HepG2 (cell line): ENCODE measurements around the gene TIMM17A. TPM values are rescaled to one million over a fixed set of nuclear protein-coding genes. Genes with fewer than 3 reads are reported as not detected.
A peak's percentile ranks its signal among the peaks of the same experiment; 100 is the strongest.

Source experiments
- ADNP ChIP-seq: sonication (generic); formaldehyde crosslinking; IDR thresholded peaks from 2 replicates; pipeline ENCODE4 v1.4.0; 2020; ENCODE audit warnings: missing genetic modification reagents
- AGO2 ChIP-seq: fragments of 200-400 bp; formaldehyde crosslinking; optimal IDR thresholded peaks from 2 replicates; pipeline ENCODE3; 2017; ENCODE audit warnings: mild to moderate bottlenecking, low read depth, low read length, moderate library complexity
- CENPT ChIP-seq: sonication (generic); formaldehyde crosslinking; IDR thresholded peaks from 2 replicates; pipeline ENCODE4 v1.8.0; 2022; ENCODE audit warnings: low read depth, mild to moderate bottlenecking, moderate library complexity, missing genetic modification reagents
- CREB3 ChIP-seq: sonication (generic); formaldehyde crosslinking; IDR thresholded peaks from 2 replicates; pipeline ENCODE4 v1.5.0; 2020; ENCODE audit warnings: missing genetic modification reagents
- FOSL1 ChIP-seq: sonication (generic); formaldehyde crosslinking; IDR thresholded peaks from 2 replicates; pipeline ENCODE4 v1.9.0; 2021; ENCODE audit warnings: missing genetic modification reagents, borderline replicate concordance
- HNRNPL ChIP-seq: fragments of 200-400 bp; formaldehyde crosslinking; IDR thresholded peaks from 2 replicates; pipeline ENCODE4 v1.6.1; 2017; ENCODE audit warnings: mild to moderate bottlenecking, low read depth, low read length
- IRF1 ChIP-seq: sonication (generic); formaldehyde crosslinking; IDR thresholded peaks from 2 replicates; pipeline ENCODE4 v1.4.0; 2020; ENCODE audit warnings: low read depth, mild to moderate bottlenecking, missing genetic modification reagents
- MBD4 ChIP-seq: IDR thresholded peaks from 2 replicates; pipeline ENCODE4 v1.6.1; 2012; ENCODE audit warnings: low read length, inconsistent platforms, borderline replicate concordance
- NFKBIZ ChIP-seq: IDR thresholded peaks from 2 replicates; pipeline ENCODE4 v1.6.1; 2018; ENCODE audit warnings: missing genetic modification reagents, missing compliant biosample characterization
- TARDBP ChIP-seq: sonication (generic); formaldehyde crosslinking; IDR thresholded peaks from 2 replicates; pipeline ENCODE4 v1.8.0; 2022; ENCODE audit warnings: mild to moderate bottlenecking, missing genetic modification reagents
- TEAD3 ChIP-seq: optimal IDR thresholded peaks from 2 replicates; pipeline ENCODE3; 2016; ENCODE audit warnings: borderline replicate concordance
- YY1 ChIP-seq: IDR thresholded peaks from 2 replicates; pipeline ENCODE4 v1.6.1; 2011; ENCODE audit warnings: low read length, low read depth, moderate library complexity, mild to moderate bottlenecking; ENCODE audit not compliant: insufficient read depth, insufficient replicate concordance
- ZBTB33 ChIP-seq: sonication (generic); formaldehyde crosslinking; IDR thresholded peaks from 2 replicates; pipeline ENCODE4 v1.4.0; 2020; ENCODE audit warnings: missing genetic modification reagents
- ZNF12 ChIP-seq: sonication (generic); formaldehyde crosslinking; IDR thresholded peaks from 2 replicates; pipeline ENCODE4 v1.5.0; 2020; ENCODE audit warnings: missing genetic modification reagents
- ZNF124 ChIP-seq: sonication (generic); formaldehyde crosslinking; IDR thresholded peaks from 2 replicates; pipeline ENCODE4 v1.4.0; 2020; ENCODE audit warnings: missing genetic modification reagents
- ZNF20 ChIP-seq: sonication (generic); formaldehyde crosslinking; IDR thresholded peaks from 2 replicates; pipeline ENCODE4 v1.4.0; 2020; ENCODE audit warnings: mild to moderate bottlenecking, moderate library complexity, missing genetic modification reagents
- ZNF329 ChIP-seq: sonication (generic); formaldehyde crosslinking; IDR thresholded peaks from 2 replicates; pipeline ENCODE4 v1.9.0; 2021; ENCODE audit warnings: low read depth, mild to moderate bottlenecking, missing genetic modification reagents
- ZNF619 ChIP-seq: sonication (generic); formaldehyde crosslinking; IDR thresholded peaks from 2 replicates; pipeline ENCODE4 v1.4.0; 2020; ENCODE audit warnings: mild to moderate bottlenecking, missing genetic modification reagents
- ZSCAN29 ChIP-seq: sonication (generic); formaldehyde crosslinking; conservative IDR thresholded peaks from 2 replicates; pipeline ENCODE4 v1.4.0; 2020; ENCODE audit warnings: mild to moderate bottlenecking, missing genetic modification reagents
- polyA plus RNA-seq, 8 experiments: library from polyadenylated mRNA; depleted of rRNA in 3 of 8; stranded (reverse) in 7 of 8; unstranded in 1 of 8; fragments of >200 nt; fragmentation: Illumina TruSeq in 4 of 8; extraction: Trizol in 4 of 8; gene quantifications; 2 replicates each; pipeline versions ENCODE4 v1.2.1 to v1.2.3, GENCODE V29; 2011 to 2016; ENCODE audit warnings: low read depth in 4 of 8, missing spikeins in 1 of 8, mixed read lengths in 1 of 8; ENCODE audit not compliant: insufficient read depth in 1 of 8
- total RNA-seq, 5 experiments: library from RNA; depleted of rRNA; stranded (reverse); fragments of >200 nt; fragmentation: Illumina TruSeq; extraction: Trizol; gene quantifications; 2 replicates each; pipeline ENCODE4 v1.2.3, GENCODE V29; 2016; ENCODE audit warnings: low read depth in 1 of 5
- TF ChIP-seq, protein P1 (sequence below): sonication (generic); formaldehyde crosslinking; IDR thresholded peaks from 2 replicates; pipeline ENCODE4 v1.5.1; 2020; ENCODE audit warnings: mild to moderate bottlenecking, missing genetic modification reagents, moderate library complexity
- TF ChIP-seq, protein P2 (sequence below): sonication (generic); formaldehyde crosslinking; IDR thresholded peaks from 2 replicates; pipeline ENCODE4 v1.5.0; 2020; ENCODE audit warnings: mild to moderate bottlenecking, missing genetic modification reagents

The TIMM17A gene
- total and polyA plus RNA-seq, 2 of the 13 experiments (the other 11 are each of a cell fraction or from before 2014, with no cell fraction given): 50.8 to 97.8 TPM

DNA sequence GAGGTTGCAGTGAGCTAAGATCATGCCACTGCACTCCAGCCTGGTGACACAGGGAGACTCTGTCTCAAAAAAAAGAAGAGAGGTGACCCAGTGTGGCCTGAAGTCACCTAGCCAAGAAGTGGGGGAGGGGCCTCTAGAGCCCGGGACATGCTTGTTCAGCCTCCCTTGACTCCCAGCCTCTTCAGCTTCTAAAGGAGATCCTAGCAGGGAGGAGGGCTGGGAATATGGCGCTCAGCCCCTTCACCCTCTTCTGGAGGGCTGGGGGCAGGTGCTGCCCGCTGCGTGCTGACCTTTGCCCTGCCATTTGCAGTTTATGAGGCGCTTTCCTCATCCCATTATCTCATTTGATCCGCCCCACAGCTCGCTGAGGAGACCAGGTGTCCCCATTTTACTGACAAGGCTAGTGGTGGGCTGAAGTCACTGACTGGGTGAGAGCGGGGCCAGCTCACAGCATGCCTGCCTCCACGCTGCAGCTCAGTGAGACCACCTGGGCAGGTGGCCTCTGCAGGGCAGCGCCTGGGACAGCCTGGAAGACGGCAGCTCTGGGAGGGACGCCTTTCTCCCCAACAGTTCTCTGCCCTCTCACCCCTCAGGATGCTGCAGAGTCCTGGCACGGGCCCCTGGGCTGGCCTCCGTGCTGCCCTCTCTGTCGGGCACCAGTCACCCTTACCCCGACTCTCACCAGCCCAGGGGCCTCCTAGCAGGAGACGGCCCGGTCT lies 62.6 kb downstream of the TIMM17A start (continued):
- peak; percentile 41; the same call in 1 of the 2 replicates for TF ChIP-seq ZBTB33 (CRISPR knock-in tag)
- no peak for TF ChIP-seq ADNP (CRISPR knock-in tag)
- no peak for TF ChIP-seq TEAD3 (CRISPR knock-in tag)
- TF ChIP-seq, protein P1, sequence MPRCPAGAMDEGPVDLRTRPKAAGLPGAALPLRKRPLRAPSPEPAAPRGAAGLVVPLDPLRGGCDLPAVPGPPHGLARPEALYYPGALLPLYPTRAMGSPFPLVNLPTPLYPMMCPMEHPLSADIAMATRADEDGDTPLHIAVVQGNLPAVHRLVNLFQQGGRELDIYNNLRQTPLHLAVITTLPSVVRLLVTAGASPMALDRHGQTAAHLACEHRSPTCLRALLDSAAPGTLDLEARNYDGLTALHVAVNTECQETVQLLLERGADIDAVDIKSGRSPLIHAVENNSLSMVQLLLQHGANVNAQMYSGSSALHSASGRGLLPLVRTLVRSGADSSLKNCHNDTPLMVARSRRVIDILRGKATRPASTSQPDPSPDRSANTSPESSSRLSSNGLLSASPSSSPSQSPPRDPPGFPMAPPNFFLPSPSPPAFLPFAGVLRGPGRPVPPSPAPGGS (CRISPR knock-in tag): peak; percentile 33; the same call in 1 of the 2 replicates
- TF ChIP-seq ZNF329 (CRISPR knock-in tag): no peak
- TF ChIP-seq AGO2: peak; percentile 32
- no peak for TF ChIP-seq MBD4
- TF ChIP-seq, protein P2, sequence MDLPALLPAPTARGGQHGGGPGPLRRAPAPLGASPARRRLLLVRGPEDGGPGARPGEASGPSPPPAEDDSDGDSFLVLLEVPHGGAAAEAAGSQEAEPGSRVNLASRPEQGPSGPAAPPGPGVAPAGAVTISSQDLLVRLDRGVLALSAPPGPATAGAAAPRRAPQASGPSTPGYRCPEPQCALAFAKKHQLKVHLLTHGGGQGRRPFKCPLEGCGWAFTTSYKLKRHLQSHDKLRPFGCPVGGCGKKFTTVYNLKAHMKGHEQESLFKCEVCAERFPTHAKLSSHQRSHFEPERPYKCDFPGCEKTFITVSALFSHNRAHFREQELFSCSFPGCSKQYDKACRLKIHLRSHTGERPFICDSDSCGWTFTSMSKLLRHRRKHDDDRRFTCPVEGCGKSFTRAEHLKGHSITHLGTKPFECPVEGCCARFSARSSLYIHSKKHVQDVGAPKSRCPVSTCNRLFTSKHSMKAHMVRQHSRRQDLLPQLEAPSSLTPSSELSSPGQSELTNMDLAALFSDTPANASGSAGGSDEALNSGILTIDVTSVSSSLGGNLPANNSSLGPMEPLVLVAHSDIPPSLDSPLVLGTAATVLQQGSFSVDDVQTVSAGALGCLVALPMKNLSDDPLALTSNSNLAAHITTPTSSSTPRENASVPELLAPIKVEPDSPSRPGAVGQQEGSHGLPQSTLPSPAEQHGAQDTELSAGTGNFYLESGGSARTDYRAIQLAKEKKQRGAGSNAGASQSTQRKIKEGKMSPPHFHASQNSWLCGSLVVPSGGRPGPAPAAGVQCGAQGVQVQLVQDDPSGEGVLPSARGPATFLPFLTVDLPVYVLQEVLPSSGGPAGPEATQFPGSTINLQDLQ: no peak
- no peak for TF ChIP-seq NFKBIZ (CRISPR knock-in tag)
- TF ChIP-seq TARDBP (CRISPR knock-in tag): 0 out of 2 replicates have a peak, but pooled peaks have one; percentile 8
- TF ChIP-seq FOSL1 (CRISPR knock-in tag): no peak
- no peak for TF ChIP-seq ZNF124
- no peak for TF ChIP-seq CREB3 (CRISPR knock-in tag)
- no peak for TF ChIP-seq CENPT (CRISPR knock-in tag)
- TF ChIP-seq HNRNPL: peak; percentile 87
- TF ChIP-seq ZSCAN29 (CRISPR knock-in tag): no peak
- TF ChIP-seq ZNF619 (CRISPR knock-in tag): no peak
- no peak for TF ChIP-seq ZNF20
- no peak for TF ChIP-seq IRF1 (CRISPR knock-in tag)
- no peak for TF ChIP-seq YY1
- no peak for TF ChIP-seq ZNF12
